Measurements from ENCODE around the gene SMKR1. TPM values are rescaled to one million over a fixed set of nuclear protein-coding genes. Genes with fewer than 3 reads are reported as not detected.

Gene SMKR1
- total RNA-seq, 1 donor from 2014 or later = 2.8 TPM

GRCh38 chr7:129493555-129493954, 8.8 kb upstream of the SMKR1 start:
- Mint-ChIP-seq H3K4me3 (no peak overlapping the region), H3K36me3 (no peaks in the 10 kb centered on the region), H3K27ac (no peak overlapping the region), H3K9me3 (no peaks in the 10 kb centered on the region), H3K27me3 (ENCODE audit: low read depth) (peaks cover 2% of the 10 kb centered on the region), H3K4me1 (peaks cover 4% of the 10 kb centered on the region)
- DNase-seq (ENCODE audit: low spot score in 2 of 2, unreplicated experiment in 2 of 2) = no peak
- no peak for TF ChIP-seq CTCF (IDR thresholded peaks at IDR 0.05; ENCODE audit: unreplicated experiment)

GRCh38 chr7:129494041-129494440, 8.3 kb upstream of the SMKR1 start:
- Mint-ChIP-seq H3K4me3 (no peak overlapping the region), H3K9me3 (no peaks in the 10 kb centered on the region), H3K36me3 (no peaks in the 10 kb centered on the region), H3K27ac (no peak overlapping the region), H3K4me1 (peaks cover 4% of the 10 kb centered on the region), H3K27me3 (ENCODE audit: low read depth) (peaks cover 2% of the 10 kb centered on the region)
- no peak for DNase-seq (ENCODE audit: low spot score in 2 of 2, unreplicated experiment in 2 of 2)
- no peak for TF ChIP-seq CTCF (IDR thresholded peaks at IDR 0.05; ENCODE audit: unreplicated experiment)

GRCh38 chr7:129495987-129496386, 6.3 kb upstream of the SMKR1 start:
- Mint-ChIP-seq H3K27me3 (ENCODE audit: low read depth) (peaks cover 10% of the 10 kb centered on the region), H3K4me3 (no peak overlapping the region), H3K4me1 (peaks cover 4% of the 10 kb centered on the region), H3K36me3 (no peaks in the 10 kb centered on the region), H3K27ac (no peak overlapping the region), H3K9me3 (no peaks in the 10 kb centered on the region)
- TF ChIP-seq CTCF (IDR thresholded peaks at IDR 0.05; ENCODE audit: unreplicated experiment) = no peak
- DNase-seq (ENCODE audit: low spot score in 2 of 2, unreplicated experiment in 2 of 2) = no peak

GRCh38 chr7:129496653-129497052, 5.7 kb upstream of the SMKR1 start:
- Mint-ChIP-seq H3K9me3 (no peaks in the 10 kb centered on the region), H3K27me3 (ENCODE audit: low read depth) (peaks cover 16% of the 10 kb centered on the region), H3K27ac (no peak overlapping the region), H3K4me1 (peaks cover 9% of the 10 kb centered on the region), H3K4me3 (no peak overlapping the region), H3K36me3 (no peaks in the 10 kb centered on the region)
- DNase-seq (ENCODE audit: low spot score in 2 of 2, unreplicated experiment in 2 of 2) = no peak
- no peak for TF ChIP-seq CTCF (IDR thresholded peaks at IDR 0.05; ENCODE audit: unreplicated experiment)

GRCh38 chr7:129497156-129497555, 5.2 kb upstream of the SMKR1 start:
- Mint-ChIP-seq H3K27ac (no peak overlapping the region), H3K4me3 (no peak overlapping the region), H3K9me3 (no peaks in the 10 kb centered on the region), H3K27me3 (ENCODE audit: low read depth) (peaks cover 19% of the 10 kb centered on the region), H3K36me3 (no peaks in the 10 kb centered on the region), H3K4me1 (peaks cover 9% of the 10 kb centered on the region)
- DNase-seq (ENCODE audit: low spot score in 2 of 2, unreplicated experiment in 2 of 2) = no peak
- no peak for TF ChIP-seq CTCF (IDR thresholded peaks at IDR 0.05; ENCODE audit: unreplicated experiment)

- DNase-seq (ENCODE audit: low spot score in 2 of 2, unreplicated experiment in 2 of 2) = no peak
- Mint-ChIP-seq H3K4me3 (no peak overlapping the region), H3K27me3 (ENCODE audit: low read depth) (peaks cover 21% of the 10 kb centered on the region), H3K4me1 (peaks cover 11% of the 10 kb centered on the region), H3K27ac (no peak overlapping the region), H3K36me3 (no peaks in the 10 kb centered on the region), H3K9me3 (no peaks in the 10 kb centered on the region)
- no peak for TF ChIP-seq CTCF (IDR thresholded peaks at IDR 0.05; ENCODE audit: unreplicated experiment)
These were observed 4.3 kb upstream of the SMKR1 start for GRCh38 chr7:129498021-129498420.

Data from mesothelial cell of epicardium (in vitro differentiated cells).